GM21528 (cell line): ENCODE measurements around the gene RHBDL1.
A peak's percentile ranks its signal among the peaks of the same experiment; 100 is the strongest.
"Not testable (repeated sequence)": the region's sequence is repeated elsewhere in the genome, so short reads cannot be mapped to it uniquely, and the experiment has no call there.

Experiments used
- ATAC-seq: cut with Tn5 transposase; IDR thresholded peaks from one replicate; pipeline ENCODE4 v1.9.1; 2021; ENCODE audit warnings: mild to moderate bottlenecking, moderate library complexity; ENCODE audit not compliant: unreplicated experiment, low FRiP score

RHBDL1 gene

DNA sequence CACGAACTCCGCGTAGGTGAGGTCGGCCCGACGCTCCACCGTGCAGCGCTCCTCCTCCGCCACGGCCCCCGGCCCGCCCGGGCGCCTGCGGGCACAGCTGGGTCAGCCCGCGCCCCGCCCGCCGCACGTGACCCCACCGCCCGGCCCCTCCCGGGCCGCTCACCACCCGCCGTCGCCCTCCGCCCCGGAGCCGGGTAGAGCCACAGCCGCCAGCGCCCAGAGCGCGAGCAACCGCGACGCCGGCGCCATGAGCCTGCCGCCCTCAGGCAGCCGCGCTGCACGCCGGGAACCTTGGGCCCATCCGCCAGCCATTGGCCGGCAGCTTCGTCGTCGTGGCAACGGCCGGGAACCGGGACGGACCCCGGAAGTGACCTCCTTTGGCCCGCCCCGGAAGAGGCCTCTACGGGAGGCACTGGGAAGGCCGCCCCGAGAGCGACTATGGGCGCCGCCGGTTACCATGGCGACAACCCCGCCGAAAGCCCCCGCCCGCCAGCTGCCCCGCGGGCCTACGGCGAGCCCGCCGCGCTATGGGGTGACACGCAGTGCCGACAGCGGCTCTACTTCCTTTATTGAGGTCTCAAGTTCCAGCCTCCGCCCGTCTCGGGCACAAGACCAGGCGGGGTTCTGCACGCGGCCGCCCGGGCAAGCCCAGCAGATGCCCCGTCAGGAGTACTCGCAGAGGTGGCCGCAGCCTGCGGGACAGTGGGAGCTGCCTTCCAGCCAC lies 8.8 kb downstream of the RHBDL1 start, which contains the start of gene JMJD8:
Gene JMJD8 (minus strand): TSS at position 264 of the 724 bp plus-strand sequence. CDS start 15 bp downstream, at position 249.
- ATAC-seq, result peak; percentile 50

DNA sequence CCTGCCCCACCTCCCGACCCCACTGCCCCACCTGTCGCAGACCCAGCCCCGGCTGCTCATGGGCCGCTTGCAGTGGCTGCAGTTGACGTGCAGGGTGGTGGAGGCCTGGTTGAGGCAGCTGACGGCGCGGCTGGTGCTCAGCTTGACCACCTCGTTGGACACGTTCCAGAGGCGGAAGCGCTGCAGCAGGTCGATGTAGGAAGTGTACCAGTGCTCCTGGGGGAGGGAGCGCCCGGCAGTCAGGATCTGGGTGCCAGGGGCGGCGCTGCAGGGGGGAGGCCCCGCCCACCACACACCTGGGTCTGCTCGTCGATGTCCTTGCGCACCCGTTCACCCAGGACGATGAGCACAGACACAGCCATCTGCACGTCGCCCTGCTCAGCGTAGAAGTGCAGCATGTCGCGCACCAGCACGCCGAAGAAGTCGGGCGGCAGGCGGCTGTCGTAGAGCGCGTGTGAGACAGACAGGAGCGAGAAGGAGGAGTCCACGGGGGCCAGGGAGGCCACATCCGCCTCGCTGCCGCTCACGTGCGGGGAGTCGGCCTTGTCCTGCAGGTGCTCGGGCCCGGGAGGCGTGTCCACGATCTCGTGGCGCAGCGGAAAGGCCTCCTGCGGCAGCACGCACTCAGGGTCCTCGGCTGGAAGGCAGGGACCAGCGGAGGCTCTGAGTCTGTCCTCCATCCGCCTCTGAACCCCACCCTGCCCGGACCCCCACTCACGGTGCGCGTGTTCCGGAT lies 9.7 kb downstream of the RHBDL1 start:
- no peak for ATAC-seq

DNA sequence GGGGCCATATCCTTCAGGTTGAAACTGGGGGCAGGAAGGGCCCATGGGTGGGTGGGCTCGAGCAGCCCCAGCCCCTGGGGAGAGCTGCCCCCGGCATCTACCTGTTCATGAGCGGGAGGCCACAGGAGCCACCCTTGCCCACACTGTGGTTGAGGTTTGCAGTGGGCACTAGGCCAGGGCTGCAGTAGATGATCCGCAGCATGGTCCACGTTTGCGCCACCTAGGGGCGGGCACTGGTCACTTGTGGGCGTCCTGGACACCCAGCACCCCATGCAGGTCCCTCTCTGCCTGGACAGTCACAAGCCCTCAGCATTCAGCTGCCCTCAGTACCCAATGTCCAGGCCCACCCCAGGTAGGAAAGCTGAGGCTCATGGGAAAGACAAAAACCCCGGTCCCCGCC lies 10.5 kb downstream of the RHBDL1 start:
- ATAC-seq, result no peak

DNA sequence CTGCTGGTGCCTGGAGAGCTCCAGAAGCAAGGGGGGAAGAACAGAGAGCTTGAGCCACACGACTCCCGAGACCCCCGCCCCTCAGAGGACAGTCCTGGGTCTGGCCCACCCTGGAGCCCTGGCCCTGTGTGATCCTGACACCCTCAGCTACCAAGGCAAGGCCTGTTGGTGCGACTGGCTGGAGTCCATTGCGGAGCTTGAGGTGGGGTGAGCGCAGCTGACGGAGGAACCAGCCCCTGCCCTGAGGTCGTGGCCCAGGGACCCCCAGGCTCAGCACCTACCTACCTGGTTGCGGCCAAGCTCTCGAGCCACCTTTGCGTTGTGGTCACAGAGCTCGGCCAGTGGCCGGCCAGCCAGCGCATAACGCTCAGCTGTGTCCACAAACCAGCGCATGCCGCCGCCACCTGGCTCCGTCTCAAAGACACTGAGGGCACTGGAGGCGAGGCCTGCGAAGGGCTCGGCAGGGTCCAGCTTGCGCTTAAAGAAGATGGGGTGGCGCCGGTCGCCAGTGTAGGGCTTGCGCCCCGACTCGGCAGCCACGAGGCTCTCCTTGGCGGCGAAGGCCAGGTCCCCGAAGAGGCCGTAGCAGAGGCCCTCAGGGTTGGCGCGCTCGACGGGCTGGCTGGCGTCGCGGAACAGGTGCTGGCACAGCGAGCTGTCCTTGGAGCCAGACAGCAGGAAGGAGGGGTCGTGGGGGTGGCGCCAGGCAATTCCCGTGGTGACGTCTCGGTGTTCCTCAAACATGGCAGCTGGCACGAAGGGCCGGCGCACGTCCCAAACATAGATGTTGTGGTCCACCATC lies 11.2 kb downstream of the RHBDL1 start:
- no peak for ATAC-seq

DNA sequence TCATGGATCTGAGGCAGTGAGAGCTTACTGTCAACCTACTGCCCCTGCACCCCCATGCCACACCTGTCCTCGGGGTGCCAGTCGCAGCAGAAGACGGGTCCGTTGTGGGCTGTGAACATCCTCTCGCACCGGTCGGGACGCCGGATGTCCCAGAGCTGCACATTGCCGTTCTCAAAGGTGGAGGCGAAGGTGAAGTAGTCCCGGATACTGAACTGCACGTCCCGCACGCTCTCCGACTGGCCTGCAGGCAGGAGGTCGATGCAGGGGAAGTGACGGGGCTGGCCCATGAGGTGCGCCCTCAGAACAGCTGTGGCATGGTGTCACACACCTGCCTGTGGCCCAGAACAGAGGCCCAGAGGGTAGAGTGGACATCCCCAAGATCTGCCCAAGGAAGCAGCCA lies 12.0 kb downstream of the RHBDL1 start:
- ATAC-seq, result no peak

DNA sequence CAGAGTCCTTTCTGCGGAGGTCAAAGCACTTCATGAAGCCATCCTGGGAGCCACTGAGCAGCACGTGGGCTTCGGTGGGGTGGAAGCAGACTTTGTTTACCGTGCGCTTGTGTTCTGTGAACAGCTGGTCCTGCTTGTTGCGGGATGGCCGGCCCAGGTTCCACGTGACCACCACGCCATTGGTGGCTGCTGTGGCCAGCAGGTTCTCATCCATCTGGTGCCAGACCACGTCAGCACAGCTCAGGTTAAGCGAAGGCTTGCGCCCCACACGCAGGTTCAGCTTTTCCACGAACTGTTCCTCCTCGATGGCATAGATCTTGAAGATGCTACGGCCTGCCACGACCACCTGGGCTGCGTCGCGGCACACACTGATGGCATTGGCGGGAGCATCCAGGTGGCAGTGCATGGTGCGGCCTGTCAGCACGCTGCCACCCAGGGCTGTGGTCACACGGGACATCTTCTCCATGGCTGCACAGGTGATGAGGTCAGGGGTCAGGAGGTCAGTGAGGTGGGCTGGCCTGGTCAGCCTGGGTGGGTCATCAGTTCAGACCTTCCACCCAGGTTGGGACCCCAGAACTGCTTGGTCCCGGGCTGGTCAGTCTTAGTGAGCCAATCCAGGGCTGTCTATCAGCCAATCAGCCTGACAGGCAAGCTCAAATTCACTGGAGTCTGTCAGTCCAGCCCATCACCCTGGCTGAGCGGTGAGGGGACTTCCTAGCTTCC lies 13.9 kb downstream of the RHBDL1 start:
- no peak for ATAC-seq

DNA sequence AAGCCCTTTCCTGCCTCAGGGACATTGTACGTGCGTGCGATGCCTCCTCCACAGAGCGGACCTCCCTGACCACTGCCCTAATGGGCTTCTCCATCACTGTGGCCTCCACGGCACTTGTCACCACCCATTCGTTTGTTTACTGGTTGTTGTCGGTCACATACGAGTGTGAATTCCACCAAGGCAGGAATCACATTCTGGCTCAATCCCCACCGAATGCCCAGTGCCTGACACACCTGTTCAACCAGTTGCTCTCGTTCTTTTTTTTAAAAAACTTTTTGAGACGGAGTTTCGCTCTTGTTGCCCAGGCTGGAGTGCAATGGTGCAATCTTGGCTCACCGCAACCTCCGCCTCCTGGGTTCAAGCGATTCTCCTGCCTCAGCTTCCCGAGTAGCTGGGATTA lies 15.8 kb downstream of the RHBDL1 start:
- ATAC-seq, result not testable (repeated sequence)

DNA sequence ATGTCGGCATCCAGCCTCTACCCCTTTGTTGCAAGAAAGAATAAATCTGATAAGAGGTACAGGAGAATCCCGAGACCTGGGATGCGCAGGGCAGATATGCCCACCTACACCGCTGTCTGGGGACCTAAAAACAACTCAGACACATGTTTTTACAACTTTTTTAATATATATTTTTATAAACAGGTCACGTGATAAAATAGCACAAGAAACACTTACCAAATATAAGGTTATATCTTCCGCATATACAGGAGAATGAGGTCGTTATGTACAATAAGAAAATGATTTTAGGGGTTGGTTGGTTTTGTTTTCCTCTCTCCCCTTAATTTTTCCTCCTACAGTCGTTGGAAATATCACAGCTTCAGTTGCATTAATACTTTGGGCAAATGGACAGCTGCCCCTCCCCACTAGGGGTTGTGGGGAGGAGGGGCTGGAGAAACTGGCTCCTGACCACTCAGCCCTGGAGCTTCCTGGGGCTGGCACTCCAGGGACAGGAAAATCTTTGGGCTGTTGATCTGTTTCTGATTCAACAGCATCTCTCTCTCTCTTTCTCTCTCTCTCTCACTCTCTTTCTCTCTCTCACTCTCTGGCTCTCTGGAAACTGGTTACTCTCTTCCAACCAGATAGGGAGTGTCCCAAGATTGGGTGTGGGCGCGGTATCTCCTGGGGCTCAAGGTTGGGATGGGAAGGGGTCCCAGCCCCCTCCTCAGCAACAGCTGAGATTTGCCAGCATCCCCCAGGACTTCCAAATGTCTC lies 17.1 kb downstream of the RHBDL1 start:
- ATAC-seq, result no peak

DNA sequence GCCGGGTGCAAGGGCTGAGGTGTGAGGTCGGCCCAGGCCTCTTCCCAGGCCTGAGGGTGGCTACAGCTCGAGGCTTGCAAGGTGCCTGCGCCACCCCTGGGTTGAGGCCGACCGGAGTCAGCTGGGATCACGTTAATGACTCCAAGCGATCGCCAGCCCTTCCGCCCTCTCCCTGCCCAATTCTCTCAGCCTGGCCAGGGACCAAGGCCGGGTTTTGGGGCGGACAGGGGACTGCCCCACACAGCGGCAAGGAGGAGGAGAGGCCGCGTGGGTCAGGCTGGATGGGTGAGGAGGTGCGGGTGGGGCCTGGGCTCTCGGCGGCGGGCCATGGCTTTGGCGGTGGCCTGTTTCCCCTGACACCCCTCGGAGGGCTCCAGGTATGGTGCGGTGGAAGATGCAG lies 17.9 kb downstream of the RHBDL1 start:
- no peak for ATAC-seq

DNA sequence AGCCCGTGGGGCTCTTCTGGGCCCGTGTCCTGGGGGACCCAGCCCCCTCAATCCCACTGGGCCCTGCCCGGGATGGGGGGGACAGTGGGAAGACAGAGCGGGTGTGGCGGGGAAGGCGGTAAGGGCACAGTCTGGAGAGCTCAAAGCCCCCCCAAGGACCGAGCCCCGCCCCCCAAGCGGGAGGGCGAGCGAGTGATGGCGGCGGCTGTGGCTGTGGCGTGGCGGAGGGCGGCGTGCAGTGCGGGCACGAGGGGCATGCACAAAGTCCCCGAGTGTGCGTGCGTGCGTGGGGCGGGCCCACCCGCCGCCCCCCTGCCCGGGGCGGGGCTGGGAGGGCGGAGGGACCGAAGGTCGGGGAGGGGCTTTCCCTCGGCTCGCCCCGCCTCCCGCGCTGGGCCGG lies 18.3 kb downstream of the RHBDL1 start:
- no peak for ATAC-seq

DNA sequence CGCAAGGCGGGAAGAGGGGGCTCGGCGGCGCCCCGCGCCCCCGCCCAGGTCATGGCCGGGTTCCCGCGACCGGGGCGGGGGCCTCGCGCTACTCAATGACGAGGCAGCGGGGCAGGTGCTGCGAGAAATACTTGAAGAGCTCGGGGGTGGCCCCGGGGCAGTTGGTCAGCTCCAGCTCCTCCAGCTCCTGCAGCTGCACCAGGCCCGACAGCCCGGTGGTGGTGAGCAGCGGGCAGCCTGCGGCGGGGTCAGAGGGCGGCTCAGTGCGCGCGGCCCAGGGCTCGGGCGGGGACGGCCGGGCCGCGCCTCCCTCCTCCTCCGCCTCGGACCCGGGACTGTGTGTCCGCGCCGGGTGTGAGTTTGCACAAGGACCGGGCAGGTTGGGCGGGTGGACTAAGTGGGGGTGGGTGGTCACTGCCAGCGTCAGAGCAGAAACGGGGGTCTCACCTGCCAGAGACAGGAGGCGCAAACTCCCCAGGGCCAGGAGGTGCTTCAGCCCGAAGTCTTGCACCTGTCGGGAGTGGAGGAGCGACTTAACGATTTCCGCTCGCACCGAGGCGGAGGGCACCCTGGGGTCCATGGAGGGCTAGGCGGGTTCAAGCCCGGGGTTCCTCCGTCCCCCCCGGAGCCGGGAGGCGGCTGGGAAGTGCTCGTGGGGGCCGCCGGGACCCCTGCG lies 18.9 kb downstream of the RHBDL1 start:
- no peak for ATAC-seq

DNA sequence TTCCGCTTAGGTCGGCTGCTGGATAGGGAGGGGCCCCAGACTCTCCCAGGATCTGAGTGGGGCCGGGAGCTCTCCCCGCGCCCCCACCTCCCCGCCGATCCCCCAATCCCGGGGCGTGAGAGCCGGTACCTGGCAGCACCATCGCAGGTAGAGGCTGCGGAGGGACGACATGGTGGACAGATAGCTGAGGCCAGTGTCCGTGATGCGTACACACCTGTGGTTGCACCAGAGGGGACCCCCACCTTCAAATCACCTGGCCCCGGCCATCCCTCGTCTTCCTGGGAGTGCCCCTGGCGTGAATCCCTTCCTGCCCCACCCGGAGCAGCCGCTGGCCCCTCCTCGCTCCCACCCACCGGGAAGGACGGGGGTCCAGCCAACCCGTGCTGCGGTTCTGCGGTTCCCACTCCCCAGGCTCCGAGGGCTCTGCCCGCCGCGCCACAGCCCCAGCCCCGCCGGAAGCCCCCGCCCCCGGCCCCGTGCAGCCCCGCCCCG lies 19.4 kb downstream of the RHBDL1 start:
- ATAC-seq, result no peak

DNA sequence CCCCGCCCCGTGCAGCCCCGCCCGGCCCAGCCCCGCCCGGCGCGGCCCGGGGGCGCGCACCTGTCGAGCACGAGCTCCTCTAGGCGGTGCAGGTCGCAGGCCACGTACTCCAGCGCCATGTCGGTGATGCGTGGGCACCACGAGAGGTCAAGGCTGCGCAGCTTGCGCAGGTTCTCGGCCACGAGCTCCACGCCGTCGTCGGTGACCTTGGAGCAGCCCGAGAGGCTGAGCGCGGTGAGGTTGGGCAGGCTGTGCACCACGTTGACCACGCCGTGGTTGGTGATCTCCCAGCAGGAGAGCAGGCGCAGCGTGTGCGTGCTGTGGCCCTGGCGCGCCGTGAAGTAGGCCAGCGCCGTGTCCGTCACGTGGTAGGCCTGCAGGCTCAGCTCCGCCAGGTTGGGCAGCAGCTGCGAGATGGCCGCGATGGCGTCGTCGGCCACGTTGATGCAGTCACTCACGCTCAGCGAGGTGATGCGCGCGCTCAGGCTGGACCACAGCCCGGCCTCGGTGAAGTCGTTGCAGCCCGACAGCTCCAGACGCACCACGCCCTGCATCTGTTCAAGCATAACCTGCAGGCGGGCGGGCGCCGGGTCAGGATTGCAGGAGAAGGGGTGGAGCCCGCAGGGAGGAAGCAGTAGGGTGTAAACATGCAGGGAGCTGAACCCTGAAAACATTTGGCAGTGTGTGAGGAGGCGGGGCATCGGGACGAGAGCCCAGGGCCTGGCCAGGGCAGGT lies 20.1 kb downstream of the RHBDL1 start:
- no peak for ATAC-seq

DNA sequence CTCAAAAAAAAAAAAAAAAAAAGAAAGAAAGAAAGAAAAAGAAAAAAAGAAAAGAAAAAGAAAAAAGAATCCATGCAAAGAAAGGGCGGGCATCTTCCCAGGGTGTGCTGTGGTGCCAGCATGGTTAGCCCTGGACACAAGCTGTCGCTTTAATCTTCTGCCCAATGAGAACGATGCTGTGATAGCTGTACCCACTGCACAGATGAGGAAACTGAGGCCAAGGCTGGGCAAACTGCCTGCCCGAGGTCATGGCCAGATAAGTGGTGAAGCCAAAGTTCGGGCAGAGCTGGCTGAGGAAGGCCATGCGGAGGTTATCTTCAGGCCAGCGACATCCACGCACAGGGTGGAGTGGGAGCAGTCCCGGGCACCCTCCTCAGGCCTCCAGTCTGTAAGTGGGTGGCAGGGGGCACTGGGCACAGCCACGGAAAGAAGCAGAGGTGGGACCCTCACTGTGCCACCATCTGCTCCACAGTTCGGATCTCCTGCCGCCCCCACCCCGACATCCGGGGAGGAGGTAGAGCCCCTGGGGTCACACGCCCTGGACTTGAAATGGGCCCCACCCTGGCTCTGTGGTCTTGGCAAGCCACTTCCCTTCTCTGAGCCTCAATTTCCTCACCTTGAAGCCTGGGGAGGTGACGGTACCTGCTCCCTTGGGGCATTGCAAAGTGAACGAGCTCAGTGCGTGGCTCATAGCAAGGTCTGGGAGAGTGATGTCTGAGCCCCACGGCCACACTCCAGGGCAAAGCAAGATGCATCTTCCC lies 23.6 kb downstream of the RHBDL1 start:
- no peak for ATAC-seq

DNA sequence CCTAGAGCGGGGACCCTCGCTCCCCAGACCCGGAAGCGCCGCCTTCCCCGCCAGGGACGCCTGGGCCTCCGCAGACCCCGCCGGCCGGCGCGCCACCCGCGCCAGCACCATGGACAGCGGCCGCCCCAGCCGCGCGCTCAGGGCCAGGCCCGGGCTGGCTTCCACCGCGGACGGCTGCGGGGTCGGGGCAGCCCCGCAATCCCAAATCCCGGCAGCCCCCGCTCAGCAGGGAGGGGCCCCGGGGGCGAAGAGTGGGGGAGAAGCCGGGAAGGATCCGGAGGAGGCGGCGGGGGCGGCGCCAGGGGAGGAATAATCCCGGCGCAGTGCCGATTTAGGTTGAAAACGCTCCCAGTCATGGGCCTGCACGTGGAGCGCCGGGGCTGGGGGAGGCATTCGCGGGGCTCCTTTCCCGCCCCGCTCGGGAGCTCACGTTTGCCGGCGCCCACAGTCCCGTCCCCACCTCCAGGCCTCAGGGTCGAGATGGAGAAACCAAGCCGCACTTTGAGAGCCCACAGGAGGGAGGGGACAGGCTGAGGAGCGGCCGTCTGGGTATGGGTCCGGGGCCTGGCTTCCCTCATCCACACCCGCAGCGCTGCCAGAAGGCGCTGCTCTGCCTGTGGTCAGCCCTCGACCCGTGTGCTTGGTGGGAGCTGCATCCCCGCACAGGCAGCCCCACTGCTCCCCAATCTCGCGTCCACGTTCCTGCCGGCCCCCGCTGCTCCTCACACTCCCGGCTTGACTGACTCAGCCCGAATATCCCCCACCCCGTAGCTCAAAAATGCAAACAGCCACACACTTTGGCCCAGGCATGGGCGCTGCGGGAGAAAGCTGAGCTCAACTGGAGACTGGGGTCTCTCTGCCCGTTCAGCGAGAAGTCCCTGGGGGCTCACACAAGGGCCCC lies 25.5 kb downstream of the RHBDL1 start:
- no peak for ATAC-seq

DNA sequence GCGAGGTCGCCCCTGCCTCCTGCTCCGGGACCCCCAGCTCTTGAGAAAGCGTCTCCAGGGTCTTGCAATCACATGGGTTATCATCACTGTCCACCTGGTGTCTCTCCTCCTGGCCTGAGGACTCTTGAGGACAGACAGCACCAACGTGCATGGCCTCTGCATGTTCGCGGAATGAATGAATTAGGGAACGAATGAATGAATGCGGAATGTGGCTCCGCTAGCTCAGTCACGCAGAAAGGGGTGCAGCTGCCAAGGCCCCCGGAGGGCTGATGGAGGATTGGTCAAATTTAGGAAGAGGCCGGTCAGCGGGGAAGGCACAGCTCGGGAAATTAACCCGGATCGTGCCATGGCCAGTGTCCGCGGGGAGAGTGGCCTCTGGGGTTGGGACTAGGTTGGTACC lies 26.9 kb downstream of the RHBDL1 start:
- ATAC-seq, result no peak

DNA sequence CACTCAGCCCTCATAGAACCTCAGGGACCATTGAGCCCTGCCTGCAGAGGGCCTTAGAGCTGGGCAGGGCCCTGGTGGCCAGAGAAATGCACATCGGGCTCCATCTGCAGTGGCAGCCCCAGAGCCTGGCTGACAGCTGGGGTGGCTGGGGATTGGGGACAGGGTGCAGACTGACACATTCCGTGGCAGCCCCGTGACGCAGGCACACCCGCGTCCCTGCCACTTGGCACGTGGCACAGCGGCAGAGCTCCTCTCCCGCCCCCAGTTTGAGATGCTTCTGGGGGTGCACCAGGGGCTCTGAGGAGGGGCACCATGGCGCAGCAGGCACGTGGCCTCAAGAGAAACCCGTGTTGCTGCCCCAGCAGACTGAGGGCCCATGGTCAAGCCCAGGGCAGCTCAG lies 27.9 kb downstream of the RHBDL1 start:
- no peak for ATAC-seq
